GM12801 (cell line): ENCODE measurements around the gene OR5K3.

Experiments
- CTCF ChIP-seq: IDR thresholded peaks from one replicate; pipeline ENCODE4 v1.5.1; 2011; ENCODE audit warnings: control low read depth; ENCODE audit not compliant: insufficient read length; ENCODE audit errors: extremely low read depth

The OR5K3 gene

GRCh38 chr3:98360681-98361080, 29.8 kb upstream of the OR5K3 start:
- TF ChIP-seq CTCF: no peak

- TF ChIP-seq CTCF: no peak
These were observed 29.2 kb upstream of the OR5K3 start for GRCh38 chr3:98361289-98361688.

- TF ChIP-seq CTCF: no peak
These were observed 22.8 kb upstream of the OR5K3 start for GRCh38 chr3:98367464-98368246.

- no peak for TF ChIP-seq CTCF
These were observed 19.3 kb upstream of the OR5K3 start for GRCh38 chr3:98371186-98371585.

- TF ChIP-seq CTCF: no peak
These were observed 18.6 kb upstream of the OR5K3 start for GRCh38 chr3:98371853-98372252.

GRCh38 chr3:98372445-98372844, 18.0 kb upstream of the OR5K3 start:
- no peak for TF ChIP-seq CTCF

- TF ChIP-seq CTCF: no peak
These were observed 13.8 kb upstream of the OR5K3 start for GRCh38 chr3:98376631-98377030.
